ENCODE results near the gene SOX13. TPM values are rescaled to one million over a fixed set of nuclear protein-coding genes. Genes with fewer than 3 reads are reported as not detected.

SOX13 gene
- total RNA-seq, 1 experiment from 2014 or later, result 31.5 TPM

GRCh38 chr1:204091066-204091465, 18.2 kb downstream of the SOX13 start:
- H3K4me3 ChIP-seq (ENCODE audit: low read depth, low read length), result no peak overlapping the region
- no peaks in the 10 kb centered on the region for H3K36me3 Mint-ChIP-seq (ENCODE audit: insufficient read depth, unreplicated experiment)
- intact Hi-C loops (cut with micrococcal nuclease; ENCODE audit: unreplicated experiment), result no loop called here
- H3K36me3 ChIP-seq (ENCODE audit: control insufficient read depth, insufficient read depth, low read length), result peaks cover 1% of the 10 kb centered on the region
- H3K27ac Mint-ChIP-seq (ENCODE audit: unreplicated experiment), result no peak overlapping the region
- POLR2A ChIA-PET, result no interaction called here
- no peaks in the 10 kb centered on the region for H3K9me3 ChIP-seq
- no peak for TF ChIP-seq CTCF (IDR thresholded peaks at IDR 0.05; ENCODE audit: insufficient read depth in 1 of 2, low read depth in 1 of 2, low read length in 1 of 2, severe bottlenecking in 1 of 2, unreplicated experiment in 1 of 2)
- H3K4me1 Mint-ChIP-seq (ENCODE audit: low read depth, unreplicated experiment), result peaks cover 11% of the 10 kb centered on the region
- no peaks in the 10 kb centered on the region for H3K27me3 Mint-ChIP-seq (ENCODE audit: insufficient read depth, unreplicated experiment)
- H3K4me1 ChIP-seq, result peaks cover 17% of the 10 kb centered on the region
- H3K27me3 ChIP-seq (replicated peaks; ENCODE audit: control insufficient read depth, insufficient read depth, low read length), result no peaks in the 10 kb centered on the region
- no peaks in the 10 kb centered on the region for H3K9me3 Mint-ChIP-seq (ENCODE audit: unreplicated experiment)
- no peak for DNase-seq
- no TSS peak for BruUV-seq (replicated peaks)
- CTCF ChIA-PET, result interaction anchor here (0.5 kb wide), 1 partner anchor 220 kb away, joined by 3 read pairs; no protein-coding TSS in a partner anchor
- H3K4me3 Mint-ChIP-seq (ENCODE audit: unreplicated experiment), result no peak overlapping the region

- Mint-ChIP-seq H3K9me3 (ENCODE audit: unreplicated experiment) (no peaks in the 10 kb centered on the region), H3K27ac (ENCODE audit: unreplicated experiment) (no peak overlapping the region), H3K4me1 (ENCODE audit: low read depth, unreplicated experiment) (peaks cover 11% of the 10 kb centered on the region), H3K4me3 (ENCODE audit: unreplicated experiment) (no peak overlapping the region), H3K36me3 (ENCODE audit: insufficient read depth, unreplicated experiment) (no peaks in the 10 kb centered on the region), H3K27me3 (ENCODE audit: insufficient read depth, unreplicated experiment) (no peaks in the 10 kb centered on the region)
- ChIA-PET POLR2A (no interaction called here), CTCF (no interaction called here)
- DNase-seq, result no peak
- TF ChIP-seq CTCF (IDR thresholded peaks at IDR 0.05; ENCODE audit: insufficient read depth in 1 of 2, low read depth in 1 of 2, low read length in 1 of 2, severe bottlenecking in 1 of 2, unreplicated experiment in 1 of 2), result no peak
- Histone ChIP-seq H3K4me3 (ENCODE audit: low read depth, low read length) (no peak overlapping the region), H3K4me1 (peaks cover 17% of the 10 kb centered on the region), H3K27me3 (replicated peaks; ENCODE audit: control insufficient read depth, insufficient read depth, low read length) (no peaks in the 10 kb centered on the region), H3K36me3 (ENCODE audit: control insufficient read depth, insufficient read depth, low read length) (peaks cover 1% of the 10 kb centered on the region), H3K9me3 (no peaks in the 10 kb centered on the region)
- no TSS peak for BruUV-seq (replicated peaks)
- intact Hi-C loops (cut with micrococcal nuclease; ENCODE audit: unreplicated experiment), result no loop called here
Measured at GRCh38 chr1:204091787-204092312, 18.9 kb downstream of the SOX13 start.

GRCh38 chr1:204092632-204093420, 19.9 kb downstream of the SOX13 start:
- no peak overlapping the region for H3K4me3 Mint-ChIP-seq (ENCODE audit: unreplicated experiment)

More at GRCh38 chr1:204092632-204093420, 19.9 kb downstream of the SOX13 start:
- Histone ChIP-seq H3K27me3 (replicated peaks; ENCODE audit: control insufficient read depth, insufficient read depth, low read length) (no peaks in the 10 kb centered on the region), H3K4me3 (ENCODE audit: low read depth, low read length) (no peak overlapping the region), H3K4me1 (peaks cover 17% of the 10 kb centered on the region), H3K36me3 (ENCODE audit: control insufficient read depth, insufficient read depth, low read length) (peaks cover 1% of the 10 kb centered on the region), H3K9me3 (no peaks in the 10 kb centered on the region)
- H3K4me1 Mint-ChIP-seq (ENCODE audit: low read depth, unreplicated experiment), result peaks cover 11% of the 10 kb centered on the region
- H3K36me3 Mint-ChIP-seq (ENCODE audit: insufficient read depth, unreplicated experiment), result no peaks in the 10 kb centered on the region
- ChIA-PET POLR2A (no interaction called here), CTCF (no interaction called here)
- BruUV-seq (replicated peaks), result no TSS peak
- H3K27ac Mint-ChIP-seq (ENCODE audit: unreplicated experiment), result peak overlapping the region; percentile 44
- intact Hi-C loops (cut with micrococcal nuclease; ENCODE audit: unreplicated experiment), result no loop called here
- no peaks in the 10 kb centered on the region for H3K9me3 Mint-ChIP-seq (ENCODE audit: unreplicated experiment)
- no peak for TF ChIP-seq CTCF (IDR thresholded peaks at IDR 0.05; ENCODE audit: insufficient read depth in 1 of 2, low read depth in 1 of 2, low read length in 1 of 2, severe bottlenecking in 1 of 2, unreplicated experiment in 1 of 2)
- no peaks in the 10 kb centered on the region for H3K27me3 Mint-ChIP-seq (ENCODE audit: insufficient read depth, unreplicated experiment)
- no peak for DNase-seq
